ENCODE measurements around the gene TTC16. TPM values are rescaled to one million over a fixed set of nuclear protein-coding genes. Genes with fewer than 3 reads are reported as not detected.

Gene TTC16
- total RNA-seq, 3 donors from 2014 or later, result under 0.01 to 0.59 (median 0.16) TPM

DNA sequence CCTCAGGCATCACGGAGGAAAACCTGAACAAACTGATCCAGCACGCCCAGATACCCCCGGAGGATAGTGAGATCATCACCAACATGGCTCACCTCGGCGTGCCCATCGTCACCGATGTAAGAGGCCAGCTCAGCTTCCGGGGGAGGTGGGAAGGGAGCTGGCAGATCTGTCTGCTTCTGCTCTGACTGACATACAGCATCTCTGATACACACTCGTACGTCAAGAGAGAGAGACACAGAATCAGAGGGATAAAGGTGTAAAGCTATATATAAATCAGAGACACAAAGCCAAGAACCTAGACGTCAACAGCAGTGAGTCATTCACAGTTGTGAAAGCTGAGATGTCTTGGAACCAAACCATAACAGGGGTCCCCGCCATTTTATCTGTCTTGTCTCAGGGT, 39.2 kb upstream of the TTC16 start:
- no peak for DNase-seq (ENCODE audit: low spot score in 2 of 2)
- Histone ChIP-seq H3K27ac (no peak overlapping the region), H3K4me1 (no peaks in the 10 kb centered on the region), H3K9me3 (no peaks in the 10 kb centered on the region), H3K27me3 (no peaks in the 10 kb centered on the region), H3K4me3 (no peak overlapping the region), H3K36me3 (peaks cover 3% of the 10 kb centered on the region)
- intact Hi-C loops (cut with DNase I; ENCODE audit: low total_unique reads), result no loop called here
- no peak for TF ChIP-seq POLR2AphosphoS5 (IDR thresholded peaks at IDR 0.05)
- TF ChIP-seq, protein P1, sequence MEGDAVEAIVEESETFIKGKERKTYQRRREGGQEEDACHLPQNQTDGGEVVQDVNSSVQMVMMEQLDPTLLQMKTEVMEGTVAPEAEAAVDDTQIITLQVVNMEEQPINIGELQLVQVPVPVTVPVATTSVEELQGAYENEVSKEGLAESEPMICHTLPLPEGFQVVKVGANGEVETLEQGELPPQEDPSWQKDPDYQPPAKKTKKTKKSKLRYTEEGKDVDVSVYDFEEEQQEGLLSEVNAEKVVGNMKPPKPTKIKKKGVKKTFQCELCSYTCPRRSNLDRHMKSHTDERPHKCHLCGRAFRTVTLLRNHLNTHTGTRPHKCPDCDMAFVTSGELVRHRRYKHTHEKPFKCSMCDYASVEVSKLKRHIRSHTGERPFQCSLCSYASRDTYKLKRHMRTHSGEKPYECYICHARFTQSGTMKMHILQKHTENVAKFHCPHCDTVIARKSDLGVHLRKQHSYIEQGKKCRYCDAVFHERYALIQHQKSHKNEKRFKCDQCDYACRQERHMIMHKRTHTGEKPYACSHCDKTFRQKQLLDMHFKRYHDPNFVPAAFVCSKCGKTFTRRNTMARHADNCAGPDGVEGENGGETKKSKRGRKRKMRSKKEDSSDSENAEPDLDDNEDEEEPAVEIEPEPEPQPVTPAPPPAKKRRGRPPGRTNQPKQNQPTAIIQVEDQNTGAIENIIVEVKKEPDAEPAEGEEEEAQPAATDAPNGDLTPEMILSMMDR (IDR thresholded peaks at IDR 0.05), result no peak

DNA sequence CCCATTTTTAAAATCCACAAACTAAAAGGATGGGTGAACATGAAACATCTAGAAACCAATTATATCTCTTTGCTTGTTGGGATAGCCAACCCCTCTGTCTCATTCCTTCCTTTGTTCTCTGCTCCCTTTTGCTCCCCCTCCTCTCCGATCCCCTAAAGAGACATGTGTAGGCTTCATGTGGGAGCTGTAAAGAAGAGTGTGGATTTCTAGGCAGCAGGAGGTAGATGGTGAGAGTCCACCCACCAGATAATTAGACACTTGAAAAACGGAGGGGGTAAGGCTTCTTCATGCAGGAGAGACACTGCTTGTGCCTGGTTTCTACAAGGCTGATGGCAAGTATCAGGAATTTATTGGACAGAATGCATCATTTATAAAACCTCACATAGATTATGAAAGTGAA, 36.4 kb upstream of the TTC16 start:
- TF ChIP-seq, protein P1 (IDR thresholded peaks at IDR 0.05), result no peak
- no peak for TF ChIP-seq POLR2AphosphoS5 (IDR thresholded peaks at IDR 0.05)
- TF ChIP-seq POLR2A (IDR thresholded peaks at IDR 0.05), result no peak
- DNase-seq (ENCODE audit: low spot score in 2 of 2), result no peak
- H3K4me3 ChIP-seq, result no peak overlapping the region
- H3K36me3 ChIP-seq, result no peaks in the 10 kb centered on the region
- H3K27ac ChIP-seq, result no peak overlapping the region
- intact Hi-C loops (cut with DNase I; ENCODE audit: low total_unique reads), result no loop called here
- no peaks in the 10 kb centered on the region for H3K27me3 ChIP-seq
- H3K4me1 ChIP-seq, result no peaks in the 10 kb centered on the region
- no peaks in the 10 kb centered on the region for H3K9me3 ChIP-seq

DNA sequence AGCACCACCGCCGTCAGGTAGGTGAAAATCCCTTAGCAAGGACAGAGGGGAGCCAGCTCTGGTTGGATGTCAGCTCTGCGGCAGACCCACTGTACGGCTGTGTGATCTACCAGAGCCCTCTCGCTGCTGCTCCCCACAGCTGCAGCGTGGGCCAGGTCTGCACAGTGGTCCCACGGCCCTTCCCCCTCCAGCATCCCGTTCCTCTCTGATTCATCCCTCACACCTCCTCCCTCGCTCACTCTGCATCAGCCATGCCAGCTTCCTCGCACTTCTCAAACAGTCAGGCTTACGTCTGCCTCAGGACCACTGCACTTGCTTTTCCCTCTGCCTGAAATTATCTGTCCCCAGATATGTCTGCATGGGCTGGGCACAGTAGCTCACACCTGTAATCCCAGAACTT, 35.7 kb upstream of the TTC16 start:
- no peak overlapping the region for H3K27ac ChIP-seq
- no peaks in the 10 kb centered on the region for H3K27me3 ChIP-seq
- intact Hi-C loops (cut with DNase I; ENCODE audit: low total_unique reads), result no loop called here
- H3K4me1 ChIP-seq, result no peaks in the 10 kb centered on the region
- H3K4me3 ChIP-seq, result no peak overlapping the region
- TF ChIP-seq POLR2A (IDR thresholded peaks at IDR 0.05) (no peak), POLR2AphosphoS5 (IDR thresholded peaks at IDR 0.05) (no peak)
- TF ChIP-seq, protein P1 (IDR thresholded peaks at IDR 0.05), result no peak
- H3K9me3 ChIP-seq, result no peaks in the 10 kb centered on the region
- DNase-seq (ENCODE audit: low spot score in 2 of 2), result no peak
- H3K36me3 ChIP-seq, result no peaks in the 10 kb centered on the region

DNA sequence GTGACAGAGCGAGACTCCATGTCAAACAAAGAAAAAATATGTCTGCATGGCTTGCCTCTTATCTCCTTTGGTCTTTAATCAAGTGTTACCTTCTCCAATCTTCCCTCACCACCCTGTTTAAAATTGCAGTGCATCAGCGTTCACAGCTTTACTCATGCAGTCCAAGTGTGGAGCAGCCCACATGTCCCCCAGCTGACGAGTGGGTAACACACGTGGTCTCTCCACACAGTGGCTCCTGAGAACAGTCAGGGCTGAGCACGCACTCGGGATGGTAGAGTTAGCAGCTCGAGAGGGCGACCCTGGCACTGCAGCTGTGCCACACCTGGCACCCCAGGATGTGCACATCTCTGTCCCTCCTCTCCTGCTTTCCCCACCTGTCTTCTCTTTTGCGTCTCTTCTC, 35.0 kb upstream of the TTC16 start:
- H3K27ac ChIP-seq, result no peak overlapping the region
- no peaks in the 10 kb centered on the region for H3K9me3 ChIP-seq
- no peaks in the 10 kb centered on the region for H3K4me1 ChIP-seq
- no peak overlapping the region for H3K4me3 ChIP-seq
- no peak for TF ChIP-seq POLR2A (IDR thresholded peaks at IDR 0.05)
- TF ChIP-seq, protein P1 (IDR thresholded peaks at IDR 0.05), result no peak
- TF ChIP-seq POLR2AphosphoS5 (IDR thresholded peaks at IDR 0.05), result no peak
- no peaks in the 10 kb centered on the region for H3K27me3 ChIP-seq
- no peak for DNase-seq (ENCODE audit: low spot score in 2 of 2)
- intact Hi-C loops (cut with DNase I; ENCODE audit: low total_unique reads), result no loop called here
- H3K36me3 ChIP-seq, result no peaks in the 10 kb centered on the region

DNA sequence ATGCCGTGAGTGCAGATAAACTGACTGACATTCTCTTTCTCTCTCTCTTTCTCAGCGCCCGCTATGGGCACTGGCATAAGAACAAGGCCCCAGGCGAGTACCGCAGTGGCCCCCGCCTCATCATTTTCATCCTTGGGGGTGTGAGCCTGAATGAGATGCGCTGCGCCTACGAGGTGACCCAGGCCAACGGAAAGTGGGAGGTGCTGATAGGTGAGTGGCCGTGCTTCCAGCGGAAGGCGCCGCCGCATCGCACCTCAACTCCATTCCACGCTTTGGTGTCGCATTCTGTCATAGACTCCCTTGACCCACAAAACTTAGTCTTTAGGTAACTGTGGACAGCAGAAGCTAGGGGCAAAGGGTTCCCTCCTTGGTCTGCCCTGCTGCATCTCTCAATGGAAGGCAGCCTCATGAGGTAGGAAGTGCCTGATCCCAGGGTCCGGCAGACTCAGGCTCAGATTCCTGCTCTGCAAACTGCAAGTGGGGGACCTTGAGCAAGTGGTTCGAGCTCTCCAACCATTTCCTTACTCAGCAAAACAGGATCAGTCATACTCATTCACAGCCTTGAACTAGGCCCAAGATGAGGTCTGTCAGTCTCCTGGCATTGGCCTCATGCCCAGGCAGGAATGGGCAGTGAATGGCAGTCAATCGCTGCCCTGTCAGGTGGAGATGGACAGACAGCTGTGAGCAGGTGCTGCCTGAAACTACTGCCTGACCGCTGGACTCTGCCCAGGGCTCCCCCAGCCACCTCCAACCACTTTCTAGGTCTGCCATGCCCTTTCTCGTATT, 33.3 kb upstream of the TTC16 start:
- intact Hi-C loops (cut with DNase I; ENCODE audit: low total_unique reads), result no loop called here
- no peak for TF ChIP-seq POLR2A (IDR thresholded peaks at IDR 0.05)
- TF ChIP-seq POLR2AphosphoS5 (IDR thresholded peaks at IDR 0.05), result no peak
- TF ChIP-seq, protein P1 (IDR thresholded peaks at IDR 0.05), result no peak
- no peak for DNase-seq (ENCODE audit: low spot score in 2 of 2)

More for the DNA sequence above, 33.3 kb upstream of the TTC16 start:
- Histone ChIP-seq H3K4me3 (no peak overlapping the region), H3K27me3 (no peaks in the 10 kb centered on the region), H3K4me1 (peaks cover 0 to 4% of the 10 kb centered on the region in 2 donors), H3K36me3 (no peaks in the 10 kb centered on the region), H3K9me3 (no peaks in the 10 kb centered on the region), H3K27ac (no peak overlapping the region)
